ENCODE results near the gene WWOX. TPM values are rescaled to one million over a fixed set of nuclear protein-coding genes. Genes with fewer than 3 reads are reported as not detected.

WWOX gene
- total and polyA plus RNA-seq, 2 donors (not counting 3 experiments of a cell fraction or from before 2014, with no cell fraction given): 6.2 to 12.5 TPM

- Histone ChIP-seq H3K4me3 (replicated peaks in 1 of 3; ENCODE audit: insufficient read depth in 1 of 3, low read depth in 1 of 3, low read length in 3 of 3) (no peak overlapping the region), H3K9ac (replicated peaks; ENCODE audit: extremely low read depth, insufficient read depth, low read length) (no peak overlapping the region), H3K27me3 (ENCODE audit: control insufficient read depth in 2 of 2, insufficient read depth in 2 of 2, low read length in 2 of 2) (no peaks in the 10 kb centered on the region), H3K36me3 (ENCODE audit: control insufficient read depth in 2 of 2, extremely low read depth in 1 of 2, insufficient read depth in 2 of 2, low read length in 2 of 2) (no peaks in the 10 kb centered on the region), H4K20me1 (replicated peaks; ENCODE audit: control insufficient read depth, extremely low read depth, insufficient read depth, low read length) (no peaks in the 10 kb centered on the region), H3K9me3 (replicated peaks; ENCODE audit: control insufficient read depth, insufficient read depth, low read length) (peaks cover 2% of the 10 kb centered on the region), H3K9me1 (replicated peaks; ENCODE audit: control insufficient read depth, extremely low read depth, insufficient read depth, low read length) (no peaks in the 10 kb centered on the region), H3K4me2 (ENCODE audit: insufficient read depth, low read length) (no peak overlapping the region), H2AFZ (ENCODE audit: low read depth, low read length) (no peak overlapping the region), H3K4me1 (ENCODE audit: control insufficient read depth, extremely low read depth, insufficient read depth, low read length) (no peaks in the 10 kb centered on the region), H3K79me2 (ENCODE audit: control insufficient read depth, insufficient read depth, low read length) (no peaks in the 10 kb centered on the region), H3K27ac (ENCODE audit: insufficient read depth, low read depth, low read length) (no peak overlapping the region)
- FAIRE-seq (no peak), DNase-seq (ENCODE audit: low read depth, low spot score) (no peak)
- dilution Hi-C loops (cut with MboI; ENCODE audit: extremely low pct_ligation_motif_present, low sequenced_read_pairs): no loop called here
- CTCF ChIA-PET: no interaction called here
- intact Hi-C loops (cut with micrococcal nuclease): no loop called here
- TF ChIP-seq CTCF (IDR thresholded peaks at IDR 0.05; ENCODE audit: extremely low read depth in 1 of 2, insufficient read depth in 1 of 2, low read depth in 1 of 2, low read length in 2 of 2): no peak
- TF ChIP-seq GATA2 (IDR thresholded peaks at IDR 0.05; ENCODE audit: insufficient read depth, insufficient read length, low read depth, low read length): no peak
- no peak for TF ChIP-seq POLR2AphosphoS5 (IDR thresholded peaks at IDR 0.05; ENCODE audit: insufficient read depth, low read depth, low read length)
- no peak for TF ChIP-seq MYC (IDR thresholded peaks at IDR 0.05; ENCODE audit: low read depth, low read length)
- POLR2A ChIA-PET: no interaction called here
- BruUV-seq (replicated peaks): no TSS peak
Observed at GRCh38 chr16:78759596-78759995, 660.1 kb downstream of the WWOX start.

GRCh38 chr16:78760611-78761010, 661.2 kb downstream of the WWOX start:
- no peaks in the 10 kb centered on the region for H4K20me1 ChIP-seq (replicated peaks; ENCODE audit: control insufficient read depth, extremely low read depth, insufficient read depth, low read length)
- no peak overlapping the region for H3K4me3 ChIP-seq (replicated peaks in 1 of 3; ENCODE audit: insufficient read depth in 1 of 3, low read depth in 1 of 3, low read length in 3 of 3)
- DNase-seq (ENCODE audit: low read depth, low spot score) (no peak), FAIRE-seq (no peak)
- no peaks in the 10 kb centered on the region for H3K36me3 ChIP-seq (ENCODE audit: control insufficient read depth in 2 of 2, extremely low read depth in 1 of 2, insufficient read depth in 2 of 2, low read length in 2 of 2)
- H3K9me1 ChIP-seq (replicated peaks; ENCODE audit: control insufficient read depth, extremely low read depth, insufficient read depth, low read length): no peaks in the 10 kb centered on the region
- ChIA-PET POLR2A (no interaction called here), CTCF (no interaction called here)
- H2AFZ ChIP-seq (ENCODE audit: low read depth, low read length): no peak overlapping the region
- no peak overlapping the region for H3K27ac ChIP-seq (ENCODE audit: insufficient read depth, low read depth, low read length)
- no peaks in the 10 kb centered on the region for H3K4me1 ChIP-seq (ENCODE audit: control insufficient read depth, extremely low read depth, insufficient read depth, low read length)
- H3K27me3 ChIP-seq (ENCODE audit: control insufficient read depth in 2 of 2, insufficient read depth in 2 of 2, low read length in 2 of 2): no peaks in the 10 kb centered on the region
- intact Hi-C loops (cut with micrococcal nuclease) (no loop called here), dilution Hi-C loops (cut with MboI; ENCODE audit: extremely low pct_ligation_motif_present, low sequenced_read_pairs) (no loop called here)
- no peak overlapping the region for H3K9ac ChIP-seq (replicated peaks; ENCODE audit: extremely low read depth, insufficient read depth, low read length)
- no peaks in the 10 kb centered on the region for H3K79me2 ChIP-seq (ENCODE audit: control insufficient read depth, insufficient read depth, low read length)
- H3K4me2 ChIP-seq (ENCODE audit: insufficient read depth, low read length): no peak overlapping the region
- BruUV-seq (replicated peaks): no TSS peak
- peaks cover 3% of the 10 kb centered on the region for H3K9me3 ChIP-seq (replicated peaks; ENCODE audit: control insufficient read depth, insufficient read depth, low read length)
- TF ChIP-seq FOS (IDR thresholded peaks at IDR 0.05; ENCODE audit: borderline replicate concordance, insufficient read depth, low read length) (no peak), MYC (IDR thresholded peaks at IDR 0.05; ENCODE audit: low read depth, low read length) (no peak), MAX (IDR thresholded peaks at IDR 0.05; ENCODE audit: insufficient read depth, insufficient read length) (no peak), EZH2 (IDR thresholded peaks at IDR 0.05; ENCODE audit: borderline replicate concordance, low read depth, low read length, severe bottlenecking) (no peak), JUN (IDR thresholded peaks at IDR 0.05; ENCODE audit: borderline replicate concordance, insufficient read depth, insufficient read length, low read depth) (no peak), POLR2AphosphoS5 (IDR thresholded peaks at IDR 0.05; ENCODE audit: insufficient read depth, low read depth, low read length) (no peak), CTCF (IDR thresholded peaks at IDR 0.05; ENCODE audit: extremely low read depth in 1 of 2, insufficient read depth in 1 of 2, low read depth in 1 of 2, low read length in 2 of 2) (no peak), GATA2 (IDR thresholded peaks at IDR 0.05; ENCODE audit: insufficient read depth, insufficient read length, low read depth, low read length) (no peak), POLR2A (IDR thresholded peaks at IDR 0.05; ENCODE audit: low read depth, low read length) (no peak)
